H1 (cell line): ENCODE results near the gene SCAMP5.

Experiments
- BRCA1 ChIP-seq: IDR thresholded peaks from 2 replicates; pipeline ENCODE4 v1.6.1; 2012; ENCODE audit warnings: low read depth, low read length, improper control_type of control experiment
- CHD1 ChIP-seq: IDR thresholded peaks from 2 replicates; pipeline ENCODE4 v1.6.1; 2012; ENCODE audit warnings: low read depth, low read length, improper control_type of control experiment
- EZH2 ChIP-seq: fragments of 200-600 bp; sonication (generic); IDR thresholded peaks from 2 replicates; pipeline ENCODE4 v1.7.1; 2012; ENCODE audit warnings: low read depth, mild to moderate bottlenecking, moderate library complexity, low read length, inconsistent platforms; ENCODE audit not compliant: severe bottlenecking
- GABPA ChIP-seq: IDR thresholded peaks from 2 replicates; pipeline ENCODE4 v1.6.1; 2011; ENCODE audit warnings: mild to moderate bottlenecking, low read length, moderate library complexity, borderline replicate concordance; ENCODE audit not compliant: insufficient read depth
- POLR2A ChIP-seq, 2 experiments: IDR thresholded peaks; 1 replicate in 1 of 2; 2 replicates in 1 of 2; pipeline ENCODE4 v1.6.1; 2011; ENCODE audit warnings: low read depth in 2 of 2, low read length in 2 of 2, mild to moderate bottlenecking in 2 of 2; ENCODE audit errors: control extremely low read depth in 1 of 2
- POLR2AphosphoS5 ChIP-seq: IDR thresholded peaks from 2 replicates; pipeline ENCODE4 v1.6.1; 2011; ENCODE audit warnings: low read depth, low read length
- POU5F1 ChIP-seq: IDR thresholded peaks from 2 replicates; pipeline ENCODE4 v1.6.1; 2011; ENCODE audit warnings: low read depth, mild to moderate bottlenecking, low read length, moderate library complexity
- RBBP5 ChIP-seq: IDR thresholded peaks from 2 replicates; pipeline ENCODE4 v1.7.1; 2012; ENCODE audit warnings: low read depth, mild to moderate bottlenecking, inconsistent platforms, low read length, moderate library complexity, borderline replicate concordance
- RFX5 ChIP-seq: IDR thresholded peaks from 2 replicates; pipeline ENCODE4 v1.6.1; 2011; ENCODE audit warnings: low read depth, low read length, improper control_type of control experiment, borderline replicate concordance
- SIX5 ChIP-seq: IDR thresholded peaks from 2 replicates; pipeline ENCODE4 v1.6.1; 2011; ENCODE audit warnings: mild to moderate bottlenecking, low read depth, low read length
- SP1 ChIP-seq: IDR thresholded peaks from 2 replicates; pipeline ENCODE4 v1.6.1; 2011; ENCODE audit warnings: low read depth, low read length
- SUZ12 ChIP-seq: fragments of 200-600 bp; sonication (generic); IDR thresholded peaks from 2 replicates; pipeline ENCODE4 v1.6.1; 2012; ENCODE audit warnings: mild to moderate bottlenecking, inconsistent platforms, low read length, moderate library complexity, mixed read lengths
- TF ChIP-seq, protein P1 (sequence below), 3 experiments: IDR thresholded peaks; 1 replicate in 2 of 3; 2 replicates in 1 of 3; pipeline versions ENCODE4 v1.5.1 to v1.6.1; 2011; ENCODE audit warnings: low read length in 3 of 3, mild to moderate bottlenecking in 3 of 3, inconsistent platforms in 2 of 3, low read depth in 1 of 3, moderate library complexity in 1 of 3; ENCODE audit not compliant: insufficient read depth in 1 of 3; ENCODE audit errors: control extremely low read depth in 1 of 3

DNA sequence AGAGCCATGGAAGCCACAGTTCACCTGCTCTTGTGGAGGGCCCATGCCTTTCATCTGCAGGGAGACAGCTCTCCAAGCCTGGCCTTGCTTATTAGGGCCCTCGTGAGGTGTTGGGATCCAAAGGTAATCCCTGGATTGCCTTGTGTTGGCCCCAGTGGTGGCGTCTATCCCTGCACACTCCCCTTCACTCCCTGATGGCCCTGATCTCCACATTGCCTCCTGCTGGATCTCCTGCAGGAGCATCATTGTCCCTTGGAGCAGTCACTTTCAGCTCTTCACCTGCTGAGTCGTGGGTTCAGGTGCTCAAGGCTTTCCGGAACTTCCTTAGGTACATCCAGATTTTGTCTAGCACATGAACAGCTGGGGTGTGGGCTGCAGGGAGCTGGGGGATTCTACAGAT, 35.1 kb downstream of the SCAMP5 start:
- TF ChIP-seq SP1: no peak
- no peak for TF ChIP-seq EZH2
- TF ChIP-seq POU5F1: no peak
- TF ChIP-seq GABPA: no peak
- TF ChIP-seq RBBP5: no peak
- TF ChIP-seq, protein P1, sequence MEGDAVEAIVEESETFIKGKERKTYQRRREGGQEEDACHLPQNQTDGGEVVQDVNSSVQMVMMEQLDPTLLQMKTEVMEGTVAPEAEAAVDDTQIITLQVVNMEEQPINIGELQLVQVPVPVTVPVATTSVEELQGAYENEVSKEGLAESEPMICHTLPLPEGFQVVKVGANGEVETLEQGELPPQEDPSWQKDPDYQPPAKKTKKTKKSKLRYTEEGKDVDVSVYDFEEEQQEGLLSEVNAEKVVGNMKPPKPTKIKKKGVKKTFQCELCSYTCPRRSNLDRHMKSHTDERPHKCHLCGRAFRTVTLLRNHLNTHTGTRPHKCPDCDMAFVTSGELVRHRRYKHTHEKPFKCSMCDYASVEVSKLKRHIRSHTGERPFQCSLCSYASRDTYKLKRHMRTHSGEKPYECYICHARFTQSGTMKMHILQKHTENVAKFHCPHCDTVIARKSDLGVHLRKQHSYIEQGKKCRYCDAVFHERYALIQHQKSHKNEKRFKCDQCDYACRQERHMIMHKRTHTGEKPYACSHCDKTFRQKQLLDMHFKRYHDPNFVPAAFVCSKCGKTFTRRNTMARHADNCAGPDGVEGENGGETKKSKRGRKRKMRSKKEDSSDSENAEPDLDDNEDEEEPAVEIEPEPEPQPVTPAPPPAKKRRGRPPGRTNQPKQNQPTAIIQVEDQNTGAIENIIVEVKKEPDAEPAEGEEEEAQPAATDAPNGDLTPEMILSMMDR (IDR thresholded peaks at IDR 0.05; ENCODE audit: control extremely low read depth in 1 of 3, insufficient read depth in 1 of 3, low read depth in 1 of 3, low read length in 3 of 3): peak in 2 of 3 experiments; percentile 35 to 39; a peak in 3 of 4 replicates
- TF ChIP-seq POLR2A (IDR thresholded peaks at IDR 0.05; ENCODE audit: control extremely low read depth in 1 of 2, low read depth in 2 of 2, low read length in 2 of 2): no peak
- TF ChIP-seq POLR2AphosphoS5: no peak
- no peak for TF ChIP-seq RFX5
- no peak for TF ChIP-seq SUZ12
- TF ChIP-seq BRCA1: no peak
- TF ChIP-seq CHD1: no peak
- TF ChIP-seq SIX5: no peak
